ENCODE results near the gene ITPA.

DNA sequence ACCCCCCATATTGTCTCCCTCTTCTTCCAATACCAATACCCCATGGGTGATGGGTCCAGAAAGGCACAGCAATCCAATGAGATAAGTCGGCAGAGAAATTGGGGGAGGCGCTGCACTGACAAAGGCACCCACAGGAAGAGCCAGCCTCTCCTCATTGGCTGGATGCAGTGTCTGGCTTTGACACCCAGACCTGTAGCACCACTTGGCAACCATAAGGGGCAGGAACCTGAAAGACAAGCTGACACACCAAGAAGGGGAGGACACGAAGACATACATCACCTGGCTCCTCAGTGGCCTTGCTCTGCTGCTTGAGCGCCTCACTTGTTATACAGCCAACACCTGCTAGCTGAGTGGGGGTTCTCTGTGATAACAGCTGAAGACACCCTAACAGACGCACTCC lies 49.1 kb downstream of the ITPA start:
- TF ChIP-seq MEF2A (IDR thresholded peaks at IDR 0.05; ENCODE audit: insufficient read depth, low read depth, low read length) = no peak
- TF ChIP-seq, protein P1, sequence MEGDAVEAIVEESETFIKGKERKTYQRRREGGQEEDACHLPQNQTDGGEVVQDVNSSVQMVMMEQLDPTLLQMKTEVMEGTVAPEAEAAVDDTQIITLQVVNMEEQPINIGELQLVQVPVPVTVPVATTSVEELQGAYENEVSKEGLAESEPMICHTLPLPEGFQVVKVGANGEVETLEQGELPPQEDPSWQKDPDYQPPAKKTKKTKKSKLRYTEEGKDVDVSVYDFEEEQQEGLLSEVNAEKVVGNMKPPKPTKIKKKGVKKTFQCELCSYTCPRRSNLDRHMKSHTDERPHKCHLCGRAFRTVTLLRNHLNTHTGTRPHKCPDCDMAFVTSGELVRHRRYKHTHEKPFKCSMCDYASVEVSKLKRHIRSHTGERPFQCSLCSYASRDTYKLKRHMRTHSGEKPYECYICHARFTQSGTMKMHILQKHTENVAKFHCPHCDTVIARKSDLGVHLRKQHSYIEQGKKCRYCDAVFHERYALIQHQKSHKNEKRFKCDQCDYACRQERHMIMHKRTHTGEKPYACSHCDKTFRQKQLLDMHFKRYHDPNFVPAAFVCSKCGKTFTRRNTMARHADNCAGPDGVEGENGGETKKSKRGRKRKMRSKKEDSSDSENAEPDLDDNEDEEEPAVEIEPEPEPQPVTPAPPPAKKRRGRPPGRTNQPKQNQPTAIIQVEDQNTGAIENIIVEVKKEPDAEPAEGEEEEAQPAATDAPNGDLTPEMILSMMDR (IDR thresholded peaks at IDR 0.05 in 2 of 3, conservative IDR thresholded peaks at IDR 0.05 in 1 of 3; ENCODE audit: control insufficient read depth in 2 of 3, extremely low read depth in 1 of 3, insufficient read depth in 1 of 3, low read depth in 3 of 3, low read length in 3 of 3) = no peak
- 0 out of 2 replicates have a peak, but pooled peaks have one; percentile 31 for TF ChIP-seq NFYB (IDR thresholded peaks at IDR 0.05; ENCODE audit: insufficient read depth, low read depth, low read length)
- TF ChIP-seq POLR2A (IDR thresholded peaks at IDR 0.05; ENCODE audit: low read depth, low read length) = no peak
- TF ChIP-seq FOS (IDR thresholded peaks at IDR 0.05; ENCODE audit: borderline replicate concordance, extremely low read depth, insufficient read length) = no peak
- TF ChIP-seq POLR2AphosphoS5 (IDR thresholded peaks at IDR 0.05; ENCODE audit: low read length) = no peak
- no peak for TF ChIP-seq SRF (IDR thresholded peaks at IDR 0.05; ENCODE audit: low read depth in 2 of 2, low read length in 2 of 2)
- TF ChIP-seq EP300 (IDR thresholded peaks at IDR 0.05; ENCODE audit: borderline replicate concordance in 1 of 2, control insufficient read depth in 1 of 2, low read depth in 2 of 2, low read length in 2 of 2) = no peak
- TF ChIP-seq, protein P2, sequence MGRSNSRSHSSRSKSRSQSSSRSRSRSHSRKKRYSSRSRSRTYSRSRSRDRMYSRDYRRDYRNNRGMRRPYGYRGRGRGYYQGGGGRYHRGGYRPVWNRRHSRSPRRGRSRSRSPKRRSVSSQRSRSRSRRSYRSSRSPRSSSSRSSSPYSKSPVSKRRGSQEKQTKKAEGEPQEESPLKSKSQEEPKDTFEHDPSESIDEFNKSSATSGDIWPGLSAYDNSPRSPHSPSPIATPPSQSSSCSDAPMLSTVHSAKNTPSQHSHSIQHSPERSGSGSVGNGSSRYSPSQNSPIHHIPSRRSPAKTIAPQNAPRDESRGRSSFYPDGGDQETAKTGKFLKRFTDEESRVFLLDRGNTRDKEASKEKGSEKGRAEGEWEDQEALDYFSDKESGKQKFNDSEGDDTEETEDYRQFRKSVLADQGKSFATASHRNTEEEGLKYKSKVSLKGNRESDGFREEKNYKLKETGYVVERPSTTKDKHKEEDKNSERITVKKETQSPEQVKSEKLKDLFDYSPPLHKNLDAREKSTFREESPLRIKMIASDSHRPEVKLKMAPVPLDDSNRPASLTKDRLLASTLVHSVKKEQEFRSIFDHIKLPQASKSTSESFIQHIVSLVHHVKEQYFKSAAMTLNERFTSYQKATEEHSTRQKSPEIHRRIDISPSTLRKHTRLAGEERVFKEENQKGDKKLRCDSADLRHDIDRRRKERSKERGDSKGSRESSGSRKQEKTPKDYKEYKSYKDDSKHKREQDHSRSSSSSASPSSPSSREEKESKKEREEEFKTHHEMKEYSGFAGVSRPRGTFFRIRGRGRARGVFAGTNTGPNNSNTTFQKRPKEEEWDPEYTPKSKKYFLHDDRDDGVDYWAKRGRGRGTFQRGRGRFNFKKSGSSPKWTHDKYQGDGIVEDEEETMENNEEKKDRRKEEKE (IDR thresholded peaks at IDR 0.05) = no peak
- TF ChIP-seq, protein P3, sequence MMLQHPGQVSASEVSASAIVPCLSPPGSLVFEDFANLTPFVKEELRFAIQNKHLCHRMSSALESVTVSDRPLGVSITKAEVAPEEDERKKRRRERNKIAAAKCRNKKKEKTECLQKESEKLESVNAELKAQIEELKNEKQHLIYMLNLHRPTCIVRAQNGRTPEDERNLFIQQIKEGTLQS (IDR thresholded peaks at IDR 0.05; ENCODE audit: borderline replicate concordance, extremely low read depth, low read depth, low read length) = no peak
